Liver (tissue), 3 donors: ENCODE measurements around the gene FIS1.

ENCODE experiments used
- EGR1 ChIP-seq, 2 donors: IDR thresholded peaks; 2 replicates each; pipeline ENCODE4 v1.6.1; 2016 to 2018; ENCODE audit warnings: antibody characterized with exemption in 2 of 2, low read depth in 2 of 2
- GABPA ChIP-seq, 2 donors: IDR thresholded peaks in 1 of 2; conservative IDR thresholded peaks in 1 of 2; 2 replicates each; pipeline ENCODE4 v1.6.1; 2016; ENCODE audit warnings: antibody characterized with exemption in 2 of 2, mild to moderate bottlenecking in 1 of 2, moderate library complexity in 1 of 2
- JUND ChIP-seq, 2 donors: IDR thresholded peaks; 2 replicates each; pipeline ENCODE4 v1.6.1; 2016; ENCODE audit warnings: antibody characterized with exemption in 2 of 2
- NR2F2 ChIP-seq: IDR thresholded peaks from 2 replicates; pipeline ENCODE4 v1.6.1; 2016; ENCODE audit warnings: antibody characterized with exemption
- RAD21 ChIP-seq, 2 donors: IDR thresholded peaks; 2 replicates each; pipeline ENCODE4 v1.6.1; 2016; ENCODE audit warnings: antibody characterized with exemption in 2 of 2, mild to moderate bottlenecking in 2 of 2
- SP1 ChIP-seq: IDR thresholded peaks from 2 replicates; pipeline ENCODE4 v1.6.1; 2018; ENCODE audit warnings: antibody characterized with exemption, mild to moderate bottlenecking
- TAF1 ChIP-seq: conservative IDR thresholded peaks from 2 replicates; pipeline ENCODE4 v1.6.1; 2016; ENCODE audit warnings: antibody characterized with exemption, mild to moderate bottlenecking
- YY1 ChIP-seq: IDR thresholded peaks from 2 replicates; pipeline ENCODE4 v1.6.1; 2016; ENCODE audit warnings: antibody characterized with exemption, mild to moderate bottlenecking
- ZBTB33 ChIP-seq: IDR thresholded peaks from 2 replicates; pipeline ENCODE4 v1.6.1; 2016; ENCODE audit warnings: antibody characterized with exemption
- TF ChIP-seq, protein P1 (sequence below): fragments of 150-350 bp; IDR thresholded peaks from 2 replicates; pipeline ENCODE4 v1.5.1; 2017; ENCODE audit warnings: improper control_type of control experiment, low read depth, low read length; ENCODE audit not compliant: missing input control
- TF ChIP-seq, protein P2 (sequence below): IDR thresholded peaks from 2 replicates; pipeline ENCODE4 v1.6.1; 2016; ENCODE audit warnings: antibody characterized with exemption, mild to moderate bottlenecking
- TF ChIP-seq, protein P3 (sequence below): IDR thresholded peaks from 2 replicates; pipeline ENCODE4 v1.6.1; 2016; ENCODE audit warnings: antibody characterized with exemption
- donor health status: healthy.
- donor health status: healthy.

DNA sequence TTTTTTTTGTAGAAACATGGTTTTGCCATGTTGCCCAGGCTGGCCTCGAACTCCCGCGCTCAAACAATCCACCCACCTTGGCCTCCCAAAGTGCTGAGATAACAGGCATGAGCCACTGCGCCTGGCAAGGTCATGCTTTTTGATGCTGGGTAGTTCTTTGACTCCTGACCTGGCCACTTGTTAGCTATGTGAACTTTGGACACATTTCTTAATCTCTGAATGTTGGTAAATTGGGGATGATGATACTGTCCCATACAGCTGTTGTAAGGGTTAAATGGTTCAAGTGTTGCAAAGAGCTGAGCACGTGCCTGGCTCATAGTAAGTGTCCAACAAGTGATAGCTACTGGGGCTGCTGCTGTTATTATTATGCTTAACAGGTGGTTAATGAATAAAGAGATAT is 24.6 kb downstream of the FIS1 start:
- TF ChIP-seq, protein P1, sequence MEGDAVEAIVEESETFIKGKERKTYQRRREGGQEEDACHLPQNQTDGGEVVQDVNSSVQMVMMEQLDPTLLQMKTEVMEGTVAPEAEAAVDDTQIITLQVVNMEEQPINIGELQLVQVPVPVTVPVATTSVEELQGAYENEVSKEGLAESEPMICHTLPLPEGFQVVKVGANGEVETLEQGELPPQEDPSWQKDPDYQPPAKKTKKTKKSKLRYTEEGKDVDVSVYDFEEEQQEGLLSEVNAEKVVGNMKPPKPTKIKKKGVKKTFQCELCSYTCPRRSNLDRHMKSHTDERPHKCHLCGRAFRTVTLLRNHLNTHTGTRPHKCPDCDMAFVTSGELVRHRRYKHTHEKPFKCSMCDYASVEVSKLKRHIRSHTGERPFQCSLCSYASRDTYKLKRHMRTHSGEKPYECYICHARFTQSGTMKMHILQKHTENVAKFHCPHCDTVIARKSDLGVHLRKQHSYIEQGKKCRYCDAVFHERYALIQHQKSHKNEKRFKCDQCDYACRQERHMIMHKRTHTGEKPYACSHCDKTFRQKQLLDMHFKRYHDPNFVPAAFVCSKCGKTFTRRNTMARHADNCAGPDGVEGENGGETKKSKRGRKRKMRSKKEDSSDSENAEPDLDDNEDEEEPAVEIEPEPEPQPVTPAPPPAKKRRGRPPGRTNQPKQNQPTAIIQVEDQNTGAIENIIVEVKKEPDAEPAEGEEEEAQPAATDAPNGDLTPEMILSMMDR: no peak
- TF ChIP-seq SP1: peak; percentile 96
- peak; percentile 93 for TF ChIP-seq NR2F2
- TF ChIP-seq RAD21 (IDR thresholded peaks at IDR 0.05): peak; percentile 57 to 60
- TF ChIP-seq GABPA (IDR thresholded peaks at IDR 0.05 in 1 of 2, conservative IDR thresholded peaks at IDR 0.05 in 1 of 2): peak in 1 of 2 donors; percentile 76
- peak; percentile 67 to 79 for TF ChIP-seq EGR1 (IDR thresholded peaks at IDR 0.05; ENCODE audit: low read depth in 2 of 2)
- TF ChIP-seq, protein P2, sequence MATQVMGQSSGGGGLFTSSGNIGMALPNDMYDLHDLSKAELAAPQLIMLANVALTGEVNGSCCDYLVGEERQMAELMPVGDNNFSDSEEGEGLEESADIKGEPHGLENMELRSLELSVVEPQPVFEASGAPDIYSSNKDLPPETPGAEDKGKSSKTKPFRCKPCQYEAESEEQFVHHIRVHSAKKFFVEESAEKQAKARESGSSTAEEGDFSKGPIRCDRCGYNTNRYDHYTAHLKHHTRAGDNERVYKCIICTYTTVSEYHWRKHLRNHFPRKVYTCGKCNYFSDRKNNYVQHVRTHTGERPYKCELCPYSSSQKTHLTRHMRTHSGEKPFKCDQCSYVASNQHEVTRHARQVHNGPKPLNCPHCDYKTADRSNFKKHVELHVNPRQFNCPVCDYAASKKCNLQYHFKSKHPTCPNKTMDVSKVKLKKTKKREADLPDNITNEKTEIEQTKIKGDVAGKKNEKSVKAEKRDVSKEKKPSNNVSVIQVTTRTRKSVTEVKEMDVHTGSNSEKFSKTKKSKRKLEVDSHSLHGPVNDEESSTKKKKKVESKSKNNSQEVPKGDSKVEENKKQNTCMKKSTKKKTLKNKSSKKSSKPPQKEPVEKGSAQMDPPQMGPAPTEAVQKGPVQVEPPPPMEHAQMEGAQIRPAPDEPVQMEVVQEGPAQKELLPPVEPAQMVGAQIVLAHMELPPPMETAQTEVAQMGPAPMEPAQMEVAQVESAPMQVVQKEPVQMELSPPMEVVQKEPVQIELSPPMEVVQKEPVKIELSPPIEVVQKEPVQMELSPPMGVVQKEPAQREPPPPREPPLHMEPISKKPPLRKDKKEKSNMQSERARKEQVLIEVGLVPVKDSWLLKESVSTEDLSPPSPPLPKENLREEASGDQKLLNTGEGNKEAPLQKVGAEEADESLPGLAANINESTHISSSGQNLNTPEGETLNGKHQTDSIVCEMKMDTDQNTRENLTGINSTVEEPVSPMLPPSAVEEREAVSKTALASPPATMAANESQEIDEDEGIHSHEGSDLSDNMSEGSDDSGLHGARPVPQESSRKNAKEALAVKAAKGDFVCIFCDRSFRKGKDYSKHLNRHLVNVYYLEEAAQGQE: peak; percentile 88
- TF ChIP-seq, protein P3, sequence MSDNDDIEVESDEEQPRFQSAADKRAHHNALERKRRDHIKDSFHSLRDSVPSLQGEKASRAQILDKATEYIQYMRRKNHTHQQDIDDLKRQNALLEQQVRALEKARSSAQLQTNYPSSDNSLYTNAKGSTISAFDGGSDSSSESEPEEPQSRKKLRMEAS: peak; percentile 94
- no peak for TF ChIP-seq TAF1
- TF ChIP-seq ZBTB33: peak; percentile 94
- peak; percentile 82 to 88 for TF ChIP-seq JUND (IDR thresholded peaks at IDR 0.05)
- TF ChIP-seq YY1: peak; percentile 77
